Spleen (tissue), 11 donors: ENCODE measurements around the gene CD8A. TPM values are rescaled to one million over a fixed set of nuclear protein-coding genes. Genes with fewer than 3 reads are reported as not detected.
A peak's percentile ranks its signal among the peaks of the same experiment; 100 is the strongest.

Experiments
- DNase-seq: peaks from one replicate; pipeline ENCODE4 v3.0.0-alpha.2; 2020
- H3K27ac ChIP-seq, 8 donors: fragments of 200-600 bp; sonication (generic) in 7 of 8; 1 replicate in 4 of 8; 2 replicates in 4 of 8; pipeline versions ENCODE4 v1.5.0 to v1.8.0; 2016 to 2021; ENCODE audit warnings: inconsistent platforms in 4 of 8, mild to moderate bottlenecking in 4 of 8, moderate library complexity in 1 of 8
- H3K27me3 ChIP-seq, 7 donors: fragments of 200-600 bp; sonication (generic) in 6 of 7; replicated peaks in 1 of 7; 1 replicate in 4 of 7; 2 replicates in 3 of 7; pipeline versions ENCODE4 v1.5.0 to v1.8.0; 2016 to 2021; ENCODE audit warnings: inconsistent platforms in 3 of 7, mild to moderate bottlenecking in 1 of 7
- H3K36me3 ChIP-seq, 6 donors: fragments of 200-600 bp; sonication (generic) in 5 of 6; 1 replicate in 4 of 6; 2 replicates in 2 of 6; pipeline versions ENCODE4 v1.5.0 to v1.8.0; 2016 to 2021; ENCODE audit warnings: inconsistent platforms in 2 of 6
- H3K4me1 ChIP-seq, 6 donors: fragments of 200-600 bp; sonication (generic) in 5 of 6; 1 replicate in 3 of 6; 2 replicates in 3 of 6; pipeline versions ENCODE4 v1.5.0 to v1.8.0; 2016 to 2021; ENCODE audit warnings: inconsistent platforms in 3 of 6
- H3K4me3 ChIP-seq, 8 donors: fragments of 200-600 bp; sonication (generic) in 7 of 8; 1 replicate in 4 of 8; 2 replicates in 4 of 8; pipeline versions ENCODE4 v1.5.0 to v1.8.0; 2016 to 2021; ENCODE audit warnings: inconsistent platforms in 4 of 8, mild to moderate bottlenecking in 4 of 8, moderate library complexity in 2 of 8
- H3K9me3 ChIP-seq, 8 donors: fragments of 200-600 bp; sonication (generic) in 7 of 8; 1 replicate in 4 of 8; 2 replicates in 4 of 8; pipeline versions ENCODE4 v1.5.0 to v1.8.0; 2016 to 2021; ENCODE audit warnings: inconsistent platforms in 4 of 8
- POLR2A ChIP-seq, 3 donors: fragments of 450-650 bp; IDR thresholded peaks; one replicate each; pipeline ENCODE4 v1.5.1; 2017; ENCODE audit warnings: antibody characterized with exemption in 3 of 3, mild to moderate bottlenecking in 1 of 3
- POLR2AphosphoS5 ChIP-seq, 3 donors: sonication (generic); formaldehyde crosslinking; IDR thresholded peaks; one replicate each; pipeline ENCODE4 v1.5.1; 2017; ENCODE audit warnings: antibody characterized with exemption in 3 of 3
- WGBS, 5 donors: extraction: QIAGEN DNeasy Blood & Tissue Kit in 3 of 5; methylation state at CpG; one replicate each; pipeline versions ENCODE4 v1.1.5 to v1.1.7; 2013 to 2018; 5-methylcytosine and 5-hydroxymethylcytosine counted together
- intact Hi-C: fragments of 100-400 bp; cut with DNase I; formaldehyde crosslinking; loops from one replicate; pipeline ENCODE4 v1.15.0; 2023; ENCODE audit warnings: low total_unique reads
- polyA plus RNA-seq, 3 donors: library from polyadenylated mRNA; stranded (reverse); fragments of 200-250 nt; gene quantifications; one replicate each; pipeline ENCODE4 v1.2.1, GENCODE V29; 2013
- total RNA-seq, 7 donors: library from RNA; depleted of rRNA in 3 of 7; stranded (reverse); fragments of >200 nt in 3 of 7; fragmentation: NEBNext Ultra II Directional in 4 of 7; extraction: Animal tissue kit (Norgen Biotek cat#: 25700) in 4 of 7; gene quantifications; one replicate each; pipeline versions ENCODE4 v1.1.0 to v1.2.1, GENCODE V29; 2016 to 2021
- TF ChIP-seq, protein P1 (sequence below), 11 experiments: fragments of 200-600 bp in 7 of 11; fragments of 450-650 bp in 4 of 11; sonication (generic) in 4 of 11; IDR thresholded peaks in 8 of 11; conservative IDR thresholded peaks in 3 of 11; 1 replicate in 7 of 11; 2 replicates in 4 of 11; pipeline versions ENCODE4 v1.4.0 to v1.8.0; 2016 to 2021; ENCODE audit warnings: antibody characterized with exemption in 11 of 11, inconsistent platforms in 4 of 11, mild to moderate bottlenecking in 1 of 11
- donor health status: healthy with polysubstance abuse.
- donor health status: DM: no; HTN: no; CAD: no; lungs with moderate emphysema.
- donor health status: DM: no; HTN: no; CAD: no.
- donor health status: Bipolar disorder and iron deficiency.
- donor health status: healthy.
- donor health status: DM: no; HTN: no; CAD: no.
- donor health status: DM: yes; HTN: yes; CAD: no.

The CD8A gene
- total and polyA plus RNA-seq, 10 donors: 14.2 to 182 (median 95.8) TPM

DNA sequence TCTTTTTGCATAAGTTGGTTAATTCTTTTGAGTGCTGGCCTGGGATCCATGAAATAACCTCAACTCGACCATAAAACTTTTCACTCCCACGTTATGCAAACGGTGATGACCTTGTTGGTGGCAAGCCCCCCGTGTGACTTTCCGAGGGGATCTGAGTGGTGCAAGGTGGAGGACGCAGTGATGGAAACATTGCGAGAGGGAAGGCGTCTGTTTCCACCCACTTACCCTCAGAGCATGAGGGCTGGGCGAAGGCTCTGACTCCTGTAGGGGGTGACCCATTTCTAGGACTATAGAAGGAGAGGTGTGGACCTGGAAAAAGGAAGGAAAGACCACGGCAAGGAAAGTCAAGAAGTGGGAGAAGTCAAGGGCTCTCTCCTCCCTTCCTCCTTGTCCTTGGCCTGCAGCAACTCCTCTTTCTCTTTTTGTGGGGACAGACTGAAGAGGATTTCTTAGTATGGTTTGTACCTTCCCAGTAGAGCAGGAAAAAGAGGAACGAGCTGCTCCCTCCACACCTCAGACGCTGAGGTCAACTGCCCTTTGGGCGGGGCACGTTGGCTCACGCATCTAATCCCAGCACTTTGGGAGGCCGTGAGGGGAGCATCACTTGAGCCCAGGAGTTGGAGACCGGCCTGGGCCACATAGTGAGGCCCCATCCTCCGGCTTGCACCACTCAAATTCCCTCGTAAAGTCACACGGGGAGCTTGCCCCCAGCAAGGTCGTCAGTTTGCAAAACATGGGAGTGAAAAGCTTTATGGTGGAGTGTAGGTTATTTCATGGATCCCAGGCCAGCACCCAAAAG is 15.5 kb upstream of the CD8A start:
- Histone ChIP-seq H3K36me3 (no peaks in the 10 kb centered on the region), H3K4me1 (peaks cover 4 to 42% (median 34%) of the 10 kb centered on the region in 6 donors), H3K27ac (peak overlapping the region in 6 of 8 donors; percentile 23 to 83 (median 77)), H3K27me3 (peaks cover 0 to 42% (median 26%) of the 10 kb centered on the region in 7 donors), H3K9me3 (no peaks in the 10 kb centered on the region), H3K4me3 (peak overlapping the region in 1 of 8 donors; percentile 71)
- DNase-seq: no peak
- TF ChIP-seq POLR2A (IDR thresholded peaks at IDR 0.05) (no peak), POLR2AphosphoS5 (IDR thresholded peaks at IDR 0.05) (no peak)
- TF ChIP-seq, protein P1, sequence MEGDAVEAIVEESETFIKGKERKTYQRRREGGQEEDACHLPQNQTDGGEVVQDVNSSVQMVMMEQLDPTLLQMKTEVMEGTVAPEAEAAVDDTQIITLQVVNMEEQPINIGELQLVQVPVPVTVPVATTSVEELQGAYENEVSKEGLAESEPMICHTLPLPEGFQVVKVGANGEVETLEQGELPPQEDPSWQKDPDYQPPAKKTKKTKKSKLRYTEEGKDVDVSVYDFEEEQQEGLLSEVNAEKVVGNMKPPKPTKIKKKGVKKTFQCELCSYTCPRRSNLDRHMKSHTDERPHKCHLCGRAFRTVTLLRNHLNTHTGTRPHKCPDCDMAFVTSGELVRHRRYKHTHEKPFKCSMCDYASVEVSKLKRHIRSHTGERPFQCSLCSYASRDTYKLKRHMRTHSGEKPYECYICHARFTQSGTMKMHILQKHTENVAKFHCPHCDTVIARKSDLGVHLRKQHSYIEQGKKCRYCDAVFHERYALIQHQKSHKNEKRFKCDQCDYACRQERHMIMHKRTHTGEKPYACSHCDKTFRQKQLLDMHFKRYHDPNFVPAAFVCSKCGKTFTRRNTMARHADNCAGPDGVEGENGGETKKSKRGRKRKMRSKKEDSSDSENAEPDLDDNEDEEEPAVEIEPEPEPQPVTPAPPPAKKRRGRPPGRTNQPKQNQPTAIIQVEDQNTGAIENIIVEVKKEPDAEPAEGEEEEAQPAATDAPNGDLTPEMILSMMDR (IDR thresholded peaks at IDR 0.05 in 8 of 11, conservative IDR thresholded peaks at IDR 0.05 in 3 of 11): no peak
- 63 to 76% (median 71%) methylated on average over 21 of the region's 21 CpGs for WGBS, 5 donors
- intact Hi-C loops: no loop called here

- WGBS, 5 donors: 73 to 88% (median 79%) methylated on average over 2 of the region's 2 CpGs
- no peak overlapping the region for H3K27ac ChIP-seq
- intact Hi-C loops: no loop called here
- no peak overlapping the region for H3K4me3 ChIP-seq
- TF ChIP-seq POLR2AphosphoS5 (IDR thresholded peaks at IDR 0.05): no peak
- no peak for TF ChIP-seq POLR2A (IDR thresholded peaks at IDR 0.05)
- H3K9me3 ChIP-seq: peaks cover 3 to 23% (median 19%) of the 10 kb centered on the region in 8 donors
- H3K36me3 ChIP-seq: peaks cover 0 to 20% (median 4%) of the 10 kb centered on the region in 6 donors
- no peak for DNase-seq
- H3K4me1 ChIP-seq: no peaks in the 10 kb centered on the region
- no peaks in the 10 kb centered on the region for H3K27me3 ChIP-seq
These were observed 10.3 kb upstream of the CD8A start for GRCh38 chr2:86800856-86801567.

DNA sequence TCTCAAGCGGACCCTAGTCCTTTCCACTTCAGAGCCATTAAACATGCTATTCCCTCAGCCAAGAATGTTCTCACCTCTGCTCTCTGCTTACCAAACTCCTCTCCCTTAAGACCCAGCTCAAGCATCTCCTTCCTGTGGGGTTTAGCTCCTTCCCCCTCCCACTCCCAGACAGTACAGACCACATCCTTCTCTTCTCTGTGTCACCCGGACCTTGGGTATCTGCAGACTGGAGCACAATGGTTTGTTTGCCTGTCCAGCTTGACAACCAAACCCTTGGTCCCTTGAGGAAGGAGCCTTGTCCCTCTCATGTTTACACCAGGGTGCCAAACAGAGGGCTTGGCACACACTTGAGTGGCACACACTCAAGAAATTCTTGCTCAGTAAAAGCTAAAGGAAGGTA is 4.1 kb upstream of the CD8A start:
- Histone ChIP-seq H3K4me3 (no peak overlapping the region), H3K36me3 (peaks cover 0 to 33% (median 5%) of the 10 kb centered on the region in 6 donors), H3K9me3 (peaks cover 3 to 35% (median 28%) of the 10 kb centered on the region in 8 donors), H3K27ac (peak overlapping the region in 4 of 8 donors; percentile 16 to 94 (median 49)), H3K4me1 (peaks cover 10 to 44% (median 29%) of the 10 kb centered on the region in 6 donors), H3K27me3 (peaks cover 0 to 43% (median 31%) of the 10 kb centered on the region in 7 donors)
- WGBS, 5 donors: 45 to 63% (median 57%) methylated on average over 2 of the region's 2 CpGs
- TF ChIP-seq, protein P1 (IDR thresholded peaks at IDR 0.05 in 8 of 11, conservative IDR thresholded peaks at IDR 0.05 in 3 of 11): no peak
- TF ChIP-seq POLR2AphosphoS5 (IDR thresholded peaks at IDR 0.05): peak in 1 of 3 donors; percentile 17
- intact Hi-C loops: no loop called here
- no peak for DNase-seq

DNA sequence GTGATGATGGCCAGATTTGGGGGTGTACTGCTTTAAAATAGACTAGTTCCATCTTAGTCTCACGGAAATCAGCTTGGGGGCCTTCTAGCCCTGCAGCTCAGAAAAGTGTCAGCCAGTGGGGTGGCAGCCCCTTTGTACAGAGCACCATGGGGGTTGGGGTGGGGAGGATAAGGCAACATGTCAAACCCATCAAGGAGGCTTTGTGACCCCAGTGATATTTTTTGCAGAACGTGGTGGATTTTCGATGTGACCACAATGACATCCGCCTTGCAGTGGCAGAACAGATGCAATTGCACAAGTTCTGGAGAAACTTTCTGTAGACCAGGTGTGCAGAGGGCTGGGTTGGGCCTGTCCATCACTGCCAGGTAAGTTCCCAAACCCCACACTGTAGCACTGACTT is 3.0 kb upstream of the CD8A start:
- peaks cover 10 to 55% (median 40%) of the 10 kb centered on the region in 6 donors for H3K4me1 ChIP-seq
- no peak for DNase-seq
- H3K9me3 ChIP-seq: peaks cover 3 to 35% (median 28%) of the 10 kb centered on the region in 8 donors
- H3K4me3 ChIP-seq: peak overlapping the region in 1 of 8 donors; percentile 9
- intact Hi-C loops: no loop called here
- whole genome bisulfite sequencing, 5 donors: 69 to 74% (median 73%) methylated on average over 4 of the region's 4 CpGs
- TF ChIP-seq POLR2AphosphoS5 (IDR thresholded peaks at IDR 0.05) (peak in 1 of 3 donors; percentile 26), POLR2A (IDR thresholded peaks at IDR 0.05) (no peak)
- H3K27me3 ChIP-seq: peaks cover 0 to 54% (median 42%) of the 10 kb centered on the region in 7 donors
- peak overlapping the region in 5 of 8 donors; percentile 12 to 94 (median 86) for H3K27ac ChIP-seq
- peaks cover 0 to 33% (median 5%) of the 10 kb centered on the region in 6 donors for H3K36me3 ChIP-seq
